ENCODE measurements around the gene CHCHD3. TPM values are rescaled to one million over a fixed set of nuclear protein-coding genes. Genes with fewer than 3 reads are reported as not detected.
"Not testable (repeated sequence)": the region's sequence is repeated elsewhere in the genome, so short reads cannot be mapped to it uniquely, and the experiment has no call there.

CHCHD3 gene
- total RNA-seq, 1 experiment from 2014 or later = 114 TPM

GRCh38 chr7:132969520-132969919, 112.4 kb downstream of the CHCHD3 start:
- H3K9me3 Mint-ChIP-seq = no peaks in the 10 kb centered on the region
- TF ChIP-seq ESRRA (CRISPR knock-in tag; IDR thresholded peaks at IDR 0.05; ENCODE audit: borderline replicate concordance) = no peak
- TF ChIP-seq ZNF232 (CRISPR knock-in tag; IDR thresholded peaks at IDR 0.05) = no peak
- TF ChIP-seq, protein P1, sequence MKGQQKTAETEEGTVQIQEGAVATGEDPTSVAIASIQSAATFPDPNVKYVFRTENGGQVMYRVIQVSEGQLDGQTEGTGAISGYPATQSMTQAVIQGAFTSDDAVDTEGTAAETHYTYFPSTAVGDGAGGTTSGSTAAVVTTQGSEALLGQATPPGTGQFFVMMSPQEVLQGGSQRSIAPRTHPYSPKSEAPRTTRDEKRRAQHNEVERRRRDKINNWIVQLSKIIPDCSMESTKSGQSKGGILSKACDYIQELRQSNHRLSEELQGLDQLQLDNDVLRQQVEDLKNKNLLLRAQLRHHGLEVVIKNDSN (CRISPR knock-in tag; IDR thresholded peaks at IDR 0.05) = no peak
- no peak for TF ChIP-seq SMAD4 (CRISPR knock-in tag; IDR thresholded peaks at IDR 0.05)
- TF ChIP-seq, protein P2, sequence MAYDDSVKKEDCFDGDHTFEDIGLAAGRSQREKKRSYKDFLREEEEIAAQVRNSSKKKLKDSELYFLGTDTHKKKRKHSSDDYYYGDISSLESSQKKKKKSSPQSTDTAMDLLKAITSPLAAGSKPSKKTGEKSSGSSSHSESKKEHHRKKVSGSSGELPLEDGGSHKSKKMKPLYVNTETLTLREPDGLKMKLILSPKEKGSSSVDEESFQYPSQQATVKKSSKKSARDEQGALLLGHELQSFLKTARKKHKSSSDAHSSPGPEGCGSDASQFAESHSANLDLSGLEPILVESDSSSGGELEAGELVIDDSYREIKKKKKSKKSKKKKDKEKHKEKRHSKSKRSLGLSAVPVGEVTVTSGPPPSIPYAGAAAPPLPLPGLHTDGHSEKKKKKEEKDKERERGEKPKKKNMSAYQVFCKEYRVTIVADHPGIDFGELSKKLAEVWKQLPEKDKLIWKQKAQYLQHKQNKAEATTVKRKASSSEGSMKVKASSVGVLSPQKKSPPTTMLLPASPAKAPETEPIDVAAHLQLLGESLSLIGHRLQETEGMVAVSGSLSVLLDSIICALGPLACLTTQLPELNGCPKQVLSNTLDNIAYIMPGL (CRISPR knock-in tag; IDR thresholded peaks at IDR 0.05) = no peak
- TF ChIP-seq ZNF423 (CRISPR knock-in tag; IDR thresholded peaks at IDR 0.05) = no peak
- no peak for TF ChIP-seq IRF1 (CRISPR knock-in tag; IDR thresholded peaks at IDR 0.05)
- TF ChIP-seq TP53 (CRISPR knock-in tag; IDR thresholded peaks at IDR 0.05) = no peak
- TF ChIP-seq CBFB (CRISPR knock-in tag; IDR thresholded peaks at IDR 0.05; ENCODE audit: low read depth) = no peak
- TF ChIP-seq NR2C2 (CRISPR knock-in tag; IDR thresholded peaks at IDR 0.05) = no peak
- POLR2A ChIA-PET = no interaction called here
- ATAC-seq = peak; percentile 64; the same call in 1 of the 2 replicates
- no peak overlapping the region for H3K4me3 Mint-ChIP-seq
- H3K4me1 Mint-ChIP-seq = peaks cover 32% of the 10 kb centered on the region
- H3K36me3 Mint-ChIP-seq = peaks cover 8% of the 10 kb centered on the region
- no peaks in the 10 kb centered on the region for H3K27me3 Mint-ChIP-seq (ENCODE audit: low read depth)
- CTCF ChIA-PET = no interaction called here
- H3K27ac Mint-ChIP-seq = peak overlapping the region; percentile 43; the same call in 1 of the 2 replicates
- no peak for DNase-seq (ENCODE audit: low spot score)

DNA sequence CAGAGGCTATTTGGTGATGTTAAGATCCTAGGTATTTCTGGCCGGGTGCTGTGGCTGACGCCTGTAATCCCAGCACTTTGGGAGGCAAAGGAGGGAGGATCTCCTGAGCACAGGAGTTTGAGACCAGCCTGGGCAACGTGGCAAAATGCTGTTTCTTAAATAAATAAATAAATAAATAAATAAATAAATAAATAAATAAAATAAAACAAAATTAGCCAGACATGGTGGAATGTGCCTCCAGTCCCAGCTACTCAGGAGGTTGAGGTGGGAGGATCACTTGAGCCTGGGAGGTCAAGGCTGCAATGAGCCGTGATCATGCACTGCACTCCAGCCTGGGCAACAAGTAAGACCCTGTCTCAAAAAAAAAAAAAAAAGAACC, 114.4 kb downstream of the CHCHD3 start:
- CTCF ChIA-PET; DNase-seq (ENCODE audit: low spot score); H3K36me3 Mint-ChIP-seq; POLR2A ChIA-PET; H3K4me3 Mint-ChIP-seq; ATAC-seq; H3K27me3 Mint-ChIP-seq (ENCODE audit: low read depth); H3K27ac Mint-ChIP-seq; H3K9me3 Mint-ChIP-seq: not testable (repeated sequence)
- H3K4me1 Mint-ChIP-seq = peaks cover 37% of the 10 kb centered on the region
- 0 out of 2 replicates have a peak, but pooled peaks have one; percentile 4 for TF ChIP-seq HMGA2 (CRISPR knock-in tag; IDR thresholded peaks at IDR 0.05)

DNA sequence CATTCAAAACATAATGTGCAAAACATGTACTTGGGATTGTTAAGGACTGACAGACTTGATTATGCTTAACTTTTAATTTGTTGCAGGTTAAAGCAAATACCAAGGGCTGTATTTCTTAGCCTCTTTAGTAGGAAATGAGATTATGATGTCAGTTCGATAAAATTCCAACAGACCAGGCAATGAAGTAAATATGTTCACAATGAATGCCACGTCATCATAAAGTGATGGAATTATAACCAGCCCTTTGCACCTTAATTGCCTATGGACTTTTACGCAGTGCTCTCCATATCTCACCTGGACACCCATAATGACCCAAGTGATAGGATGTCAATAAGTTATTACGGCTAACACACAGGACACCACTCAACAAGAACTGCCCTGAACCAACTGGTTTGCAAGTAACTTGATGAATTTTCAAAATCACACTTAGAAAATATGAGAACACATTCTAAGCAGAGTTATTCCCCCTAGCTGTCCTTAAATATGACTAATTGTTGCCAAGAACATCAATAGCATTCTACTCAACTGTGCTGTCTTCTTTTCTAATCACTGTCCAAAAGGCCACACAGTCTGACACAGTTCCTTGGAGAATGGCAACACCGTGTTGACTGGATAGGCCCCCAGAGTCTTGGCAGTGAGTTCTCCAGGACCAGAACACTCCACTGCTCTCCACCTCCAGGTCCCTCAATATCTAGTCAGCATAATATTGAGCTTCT, 115.0 kb downstream of the CHCHD3 start:
- DNase-seq (ENCODE audit: low spot score) = no peak
- no peaks in the 10 kb centered on the region for H3K27me3 Mint-ChIP-seq (ENCODE audit: low read depth)
- no peak for ATAC-seq
- TF ChIP-seq SMAD3 (CRISPR knock-in tag; IDR thresholded peaks at IDR 0.05; ENCODE audit: borderline replicate concordance) (no peak), CREB1 (CRISPR knock-in tag; IDR thresholded peaks at IDR 0.05) (no peak), FOXJ3 (CRISPR knock-in tag; IDR thresholded peaks at IDR 0.05; ENCODE audit: borderline replicate concordance) (no peak), IRF2 (CRISPR knock-in tag; IDR thresholded peaks at IDR 0.05; ENCODE audit: borderline replicate concordance, low read depth) (no peak), MXD4 (CRISPR knock-in tag; IDR thresholded peaks at IDR 0.05; ENCODE audit: borderline replicate concordance) (no peak), GTF2I (CRISPR knock-in tag; conservative IDR thresholded peaks at IDR 0.05) (no peak), ATF3 (CRISPR knock-in tag; conservative IDR thresholded peaks at IDR 0.05) (no peak), JUN (CRISPR knock-in tag; IDR thresholded peaks at IDR 0.05) (no peak)
- ChIA-PET POLR2A (no interaction called here), CTCF (no interaction called here)
- no peak overlapping the region for H3K4me3 Mint-ChIP-seq
- H3K36me3 Mint-ChIP-seq = no peaks in the 10 kb centered on the region
- H3K4me1 Mint-ChIP-seq = peaks cover 40% of the 10 kb centered on the region
- H3K9me3 Mint-ChIP-seq = no peaks in the 10 kb centered on the region
- H3K27ac Mint-ChIP-seq = no peak overlapping the region; the same call in 1 of the 2 replicates

All from WTC11 (cell line).